Aorta (tissue), 5 donors: Measurements from ENCODE around the gene PEF1. TPM values are rescaled to one million over a fixed set of nuclear protein-coding genes. Genes with fewer than 3 reads are reported as not detected.

Experiments
- ATAC-seq: fragments of 200-7000 bp; cut with Tn5 transposase; one replicate; pipeline ENCODE4 v1.9.1; 2022; ENCODE audit warnings: moderate library complexity; ENCODE audit not compliant: low FRiP score
- DNase-seq, 2 donors: peaks; one replicate each; pipeline ENCODE4 v3.0.0-alpha.2; 2020
- H3K27ac ChIP-seq, 2 donors: one replicate each; pipeline ENCODE4 v1.5.1; 2013; ENCODE audit warnings: low read length in 2 of 2, mild to moderate bottlenecking in 2 of 2, moderate library complexity in 2 of 2, control low read depth in 1 of 2, inconsistent platforms in 1 of 2, low read depth in 1 of 2
- H3K27me3 ChIP-seq, 2 donors: one replicate each; pipeline ENCODE4 v1.6.1; 2013; ENCODE audit warnings: control low read depth in 1 of 2, low read length in 1 of 2, mild to moderate bottlenecking in 1 of 2, moderate library complexity in 1 of 2; ENCODE audit not compliant: insufficient read depth in 2 of 2, control insufficient read depth in 1 of 2
- H3K36me3 ChIP-seq, 2 donors: one replicate each; pipeline ENCODE4 v1.6.1; 2013; ENCODE audit warnings: control low read depth in 1 of 2, low read length in 1 of 2, mild to moderate bottlenecking in 1 of 2; ENCODE audit not compliant: insufficient read depth in 2 of 2, control insufficient read depth in 1 of 2
- H3K4me1 ChIP-seq, 2 donors: one replicate each; pipeline ENCODE4 v1.6.1; 2013; ENCODE audit warnings: low read length in 2 of 2, control low read depth in 1 of 2, mild to moderate bottlenecking in 1 of 2, moderate library complexity in 1 of 2; ENCODE audit not compliant: insufficient read depth in 2 of 2, control insufficient read depth in 1 of 2
- H3K4me3 ChIP-seq, 2 donors: one replicate each; pipeline ENCODE4 v1.5.1; 2013; ENCODE audit warnings: low read length in 2 of 2, control low read depth in 1 of 2, mild to moderate bottlenecking in 1 of 2
- H3K9me3 ChIP-seq: one replicate; pipeline ENCODE4 v1.6.1; 2013; ENCODE audit warnings: mild to moderate bottlenecking, low read length; ENCODE audit not compliant: control insufficient read depth
- WGBS, 2 donors: extraction: QIAGEN DNeasy Blood & Tissue Kit; methylation state at CpG; one replicate each; pipeline ENCODE4 v1.1.7; 2013; 5-methylcytosine and 5-hydroxymethylcytosine counted together
- intact Hi-C, 2 donors: fragments of 100-400 bp; cut with DNase I; formaldehyde crosslinking; loops; one replicate each; pipeline versions ENCODE4 v1.14.2 to v1.15.0; 2022
- polyA plus RNA-seq, 2 donors: library from polyadenylated mRNA; stranded (reverse); fragments of 200-250 nt; gene quantifications; one replicate each; pipeline ENCODE4 v1.2.3, GENCODE V29; 2013
- total RNA-seq, 2 donors: library from RNA; stranded (reverse); fragmentation: NEBNext Ultra II Directional; extraction: Animal tissue kit (Norgen Biotek cat#: 25700); gene quantifications; one replicate each; pipeline ENCODE4 v1.2.1, GENCODE V29; 2021
- donor health status: healthy with polysubstance abuse.
- donor health status: Bipolar disorder and iron deficiency.
- donor health status: DM: no; HTN: no; CAD: no.
- donor health status: DM: no; HTN: no; CAD: no.
- donor health status: DM: yes; HTN: yes; CAD: no.

PEF1 gene
- total and polyA plus RNA-seq, 4 donors, result 57.9 to 83.9 (median 70.3) TPM

DNA sequence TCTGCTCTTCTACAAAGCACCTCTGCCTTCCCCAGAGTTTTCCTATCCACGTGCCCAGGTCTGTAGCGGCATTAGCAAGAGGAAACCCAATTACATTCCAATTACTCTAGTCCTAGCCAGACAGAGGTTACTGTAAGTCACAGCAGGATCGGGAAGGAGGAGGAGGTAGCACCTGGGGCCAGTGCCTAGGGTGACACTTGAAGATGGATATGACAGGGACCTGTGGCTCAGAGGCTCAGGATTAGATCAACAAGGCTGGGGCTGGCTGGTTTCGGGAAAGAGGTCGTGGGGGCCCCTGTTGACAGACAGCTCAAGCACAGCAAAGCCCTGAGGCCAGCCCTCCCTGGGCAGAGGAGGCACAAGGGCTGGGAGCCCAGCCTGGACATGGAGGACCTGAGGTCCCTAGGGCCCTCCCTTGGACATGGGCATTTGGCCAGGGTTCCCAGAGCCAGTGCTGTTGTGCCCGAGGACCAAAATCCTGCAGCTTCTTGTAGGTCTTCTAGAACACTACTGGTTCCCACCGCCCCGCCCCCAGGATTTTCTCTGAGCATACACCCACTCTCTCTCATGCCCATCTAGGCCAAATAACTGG lies 30.2 kb downstream of the PEF1 start:
- WGBS, 2 donors, result 18 to 32% methylated on average over 8 of the region's 8 CpGs
- ATAC-seq (peak; percentile 55), DNase-seq (no peak)
- Histone ChIP-seq H3K27ac (no peak overlapping the region), H3K9me3 (no peaks in the 10 kb centered on the region), H3K36me3 (no peaks in the 10 kb centered on the region), H3K27me3 (no peaks in the 10 kb centered on the region), H3K4me3 (no peak overlapping the region), H3K4me1 (no peaks in the 10 kb centered on the region)
- intact Hi-C loops, result no loop called here

- Histone ChIP-seq H3K27me3 (no peaks in the 10 kb centered on the region), H3K4me1 (no peaks in the 10 kb centered on the region), H3K4me3 (no peak overlapping the region), H3K36me3 (no peaks in the 10 kb centered on the region), H3K9me3 (no peaks in the 10 kb centered on the region), H3K27ac (no peak overlapping the region)
- WGBS, 2 donors, result 39 to 52% methylated on average over 1 of the region's 1 CpG
- no peak for ATAC-seq
- DNase-seq, result no peak
- intact Hi-C loops, result no loop called here
Measured at GRCh38 chr1:31609514-31610118, 35.1 kb downstream of the PEF1 start.

DNA sequence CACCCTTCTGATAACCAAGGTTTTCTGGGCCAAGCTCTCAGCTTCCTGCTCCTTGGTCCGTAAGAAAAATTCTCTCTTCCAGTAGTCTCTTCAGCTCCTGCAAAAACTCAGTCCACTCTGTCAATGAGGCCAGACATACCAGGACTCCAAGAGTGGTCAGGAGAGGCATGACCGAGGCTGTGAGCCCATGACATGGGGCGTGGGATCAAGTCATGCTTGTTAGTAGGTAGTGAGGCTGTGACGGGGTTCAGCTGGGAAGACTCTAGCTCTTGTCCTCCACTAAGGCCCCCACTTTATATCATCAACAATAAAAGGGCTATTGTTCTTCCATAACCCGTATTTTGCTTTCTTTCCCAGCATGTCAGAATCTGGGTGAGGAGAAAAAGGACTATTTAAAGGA lies 37.3 kb downstream of the PEF1 start:
- ATAC-seq (no peak), DNase-seq (no peak)
- intact Hi-C loops, result no loop called here
- Histone ChIP-seq H3K36me3 (no peaks in the 10 kb centered on the region), H3K4me3 (no peak overlapping the region), H3K9me3 (no peaks in the 10 kb centered on the region), H3K4me1 (no peaks in the 10 kb centered on the region), H3K27me3 (no peaks in the 10 kb centered on the region), H3K27ac (no peak overlapping the region)
- WGBS, 2 donors, result 93 to 94% methylated on average over 5 of the region's 5 CpGs

GRCh38 chr1:31605908-31606427 lies 38.7 kb downstream of the PEF1 start:
- Histone ChIP-seq H3K4me3 (no peak overlapping the region), H3K27me3 (no peaks in the 10 kb centered on the region), H3K4me1 (no peaks in the 10 kb centered on the region), H3K27ac (no peak overlapping the region), H3K9me3 (no peaks in the 10 kb centered on the region), H3K36me3 (no peaks in the 10 kb centered on the region)
- DNase-seq (no peak), ATAC-seq (no peak)
- intact Hi-C loops, result no loop called here
- 91 to 94% methylated on average over 4 of the region's 4 CpGs for WGBS, 2 donors

GRCh38 chr1:31602081-31602480 lies 42.6 kb downstream of the PEF1 start:
- 91 to 96% methylated on average over 2 of the region's 2 CpGs for WGBS, 2 donors
- no peak for ATAC-seq

DNA sequence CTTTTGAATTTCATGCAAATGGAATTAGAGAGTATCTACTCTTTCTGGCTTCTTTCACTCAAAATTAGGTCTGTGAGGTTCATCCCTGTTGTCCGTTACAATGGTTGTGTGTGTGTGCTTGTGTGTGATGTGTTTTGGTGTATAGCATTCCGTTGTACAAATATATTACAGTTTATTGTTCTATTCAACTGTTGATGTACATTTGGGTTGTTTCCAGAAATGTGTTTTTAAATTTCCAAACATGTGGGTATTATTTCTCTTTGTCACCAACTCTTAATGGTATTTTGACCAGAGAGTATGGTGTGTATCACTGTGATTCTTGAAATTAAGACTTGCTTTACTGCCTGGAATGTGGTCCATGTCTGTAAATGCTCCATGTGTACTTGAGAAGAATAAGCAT lies 44.0 kb downstream of the PEF1 start:
- H3K4me1 ChIP-seq, result no peaks in the 10 kb centered on the region
- H3K27me3 ChIP-seq, result no peaks in the 10 kb centered on the region
- no peaks in the 10 kb centered on the region for H3K36me3 ChIP-seq
- H3K4me3 ChIP-seq, result no peak overlapping the region
- no peak for DNase-seq
- H3K9me3 ChIP-seq, result no peaks in the 10 kb centered on the region
- intact Hi-C loops, result no loop called here
- 67 to 77% methylated on average over 2 of the region's 2 CpGs for WGBS, 2 donors
- no peak overlapping the region for H3K27ac ChIP-seq
- no peak for ATAC-seq

More at GRCh38 chr1:31602081-31602480, 42.6 kb downstream of the PEF1 start:
- Histone ChIP-seq H3K36me3 (no peaks in the 10 kb centered on the region), H3K27ac (no peak overlapping the region), H3K4me3 (no peak overlapping the region), H3K9me3 (no peaks in the 10 kb centered on the region), H3K27me3 (no peaks in the 10 kb centered on the region), H3K4me1 (no peaks in the 10 kb centered on the region)
- intact Hi-C loops, result no loop called here
- no peak for DNase-seq

DNA sequence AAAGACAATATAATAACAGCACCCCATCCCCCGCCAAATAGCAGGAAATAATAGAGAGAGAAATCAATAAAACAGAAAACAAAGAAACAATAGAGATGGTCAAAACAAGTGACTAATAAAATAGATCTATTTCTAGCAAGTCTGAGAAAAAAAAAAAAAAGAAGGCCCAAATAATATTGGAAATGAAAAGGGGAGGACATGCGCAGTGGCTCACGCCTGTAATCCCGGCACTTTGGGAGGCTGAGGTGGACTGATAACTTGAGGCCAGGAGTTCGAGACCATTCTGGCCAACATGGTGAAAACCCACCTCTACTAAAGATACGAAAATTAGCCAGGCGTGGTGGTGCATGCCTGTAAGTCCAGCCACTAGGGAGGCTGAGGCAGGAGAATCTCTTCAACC lies 45.7 kb downstream of the PEF1 start:
- H3K36me3 ChIP-seq, result no peaks in the 10 kb centered on the region
- intact Hi-C loops, result no loop called here
- no peak overlapping the region for H3K27ac ChIP-seq
- no peak overlapping the region for H3K4me3 ChIP-seq
- no peaks in the 10 kb centered on the region for H3K4me1 ChIP-seq
- ATAC-seq (no peak), DNase-seq (no peak)
- 90 to 92% methylated on average over 7 of the region's 7 CpGs for WGBS, 2 donors
- H3K27me3 ChIP-seq, result no peaks in the 10 kb centered on the region
- no peaks in the 10 kb centered on the region for H3K9me3 ChIP-seq

- no peaks in the 10 kb centered on the region for H3K4me1 ChIP-seq
- DNase-seq (no peak), ATAC-seq (no peak)
- no peaks in the 10 kb centered on the region for H3K9me3 ChIP-seq
- no peaks in the 10 kb centered on the region for H3K36me3 ChIP-seq
- intact Hi-C loops, result no loop called here
- H3K27ac ChIP-seq, result no peak overlapping the region
- no peaks in the 10 kb centered on the region for H3K27me3 ChIP-seq
- WGBS, 2 donors, result 68 to 73% methylated on average over 6 of the region's 6 CpGs
- H3K4me3 ChIP-seq, result no peak overlapping the region
Measured at GRCh38 chr1:31596737-31597097, 48.0 kb downstream of the PEF1 start.
